Nephron (organoid): Measurements from ENCODE around the gene NUAK1.
A peak's percentile ranks its signal among the peaks of the same experiment; 100 is the strongest.

Source experiments
- H3K27ac Mint-ChIP-seq, 3 experiments: 2 replicates each; pipeline ENCODE4 v1.8.0; 2020; ENCODE audit warnings: mixed read lengths in 3 of 3, mild to moderate bottlenecking in 2 of 3, moderate library complexity in 1 of 3
- H3K27me3 Mint-ChIP-seq: 2 replicates; pipeline ENCODE4 v1.8.0; 2021; ENCODE audit warnings: low read depth, mild to moderate bottlenecking, moderate library complexity, mixed read lengths
- H3K36me3 Mint-ChIP-seq: 2 replicates; pipeline ENCODE4 v1.8.0; 2020; ENCODE audit warnings: low read depth, mixed read lengths
- H3K4me1 Mint-ChIP-seq: 2 replicates; pipeline ENCODE4 v1.8.0; 2020; ENCODE audit warnings: mixed read lengths
- H3K4me3 Mint-ChIP-seq, 3 experiments: 2 replicates each; pipeline ENCODE4 v1.8.0; 2020; ENCODE audit warnings: mild to moderate bottlenecking in 3 of 3, mixed read lengths in 3 of 3, moderate library complexity in 2 of 3
- H3K9me3 Mint-ChIP-seq: 2 replicates; pipeline ENCODE4 v1.8.0; 2020; ENCODE audit warnings: mixed read lengths
- CTCF ChIP-seq, 3 experiments: fragments of 200-600 bp; sonication (generic); IDR thresholded peaks; one replicate each; pipeline ENCODE4 v1.5.0; 2021; ENCODE audit warnings: antibody characterized with exemption in 3 of 3; ENCODE audit not compliant: unreplicated experiment in 3 of 3

The NUAK1 gene

GRCh38 chr12:106131676-106132075 is 7.1 kb downstream of the NUAK1 start:
- Mint-ChIP-seq H3K4me3 (peak overlapping the region in 1 of 3 experiments; percentile 37), H3K36me3 (no peaks in the 10 kb centered on the region), H3K4me1 (peaks cover 94% of the 10 kb centered on the region), H3K27me3 (peaks cover 5% of the 10 kb centered on the region), H3K27ac (peak overlapping the region; percentile 78 to 82 (median 82)), H3K9me3 (no peaks in the 10 kb centered on the region)
- no peak for TF ChIP-seq CTCF (IDR thresholded peaks at IDR 0.05; ENCODE audit: unreplicated experiment in 3 of 3)

- H3K9me3 Mint-ChIP-seq: no peaks in the 10 kb centered on the region
- peaks cover 92% of the 10 kb centered on the region for H3K4me1 Mint-ChIP-seq
- H3K4me3 Mint-ChIP-seq: no peak overlapping the region
- no peaks in the 10 kb centered on the region for H3K36me3 Mint-ChIP-seq
- H3K27ac Mint-ChIP-seq: peak overlapping the region in 2 of 3 experiments; percentile 78 to 82
- TF ChIP-seq CTCF (IDR thresholded peaks at IDR 0.05; ENCODE audit: unreplicated experiment in 3 of 3): no peak
- peaks cover 5% of the 10 kb centered on the region for H3K27me3 Mint-ChIP-seq
These were observed 8.2 kb downstream of the NUAK1 start for GRCh38 chr12:106130474-106131113.

GRCh38 chr12:106128585-106129328 is 10.0 kb downstream of the NUAK1 start:
- Mint-ChIP-seq H3K4me1 (peaks cover 83% of the 10 kb centered on the region), H3K27ac (peak overlapping the region; percentile 65 to 90 (median 77)), H3K9me3 (no peaks in the 10 kb centered on the region), H3K27me3 (peaks cover 5% of the 10 kb centered on the region), H3K36me3 (no peaks in the 10 kb centered on the region), H3K4me3 (no peak overlapping the region)
- no peak for TF ChIP-seq CTCF (IDR thresholded peaks at IDR 0.05; ENCODE audit: unreplicated experiment in 3 of 3)

GRCh38 chr12:106127338-106128126 is 11.2 kb downstream of the NUAK1 start:
- no peaks in the 10 kb centered on the region for H3K9me3 Mint-ChIP-seq

More at GRCh38 chr12:106127338-106128126, 11.2 kb downstream of the NUAK1 start:
- Mint-ChIP-seq H3K36me3 (no peaks in the 10 kb centered on the region), H3K27me3 (peaks cover 5% of the 10 kb centered on the region), H3K4me1 (peaks cover 82% of the 10 kb centered on the region), H3K27ac (peak overlapping the region; percentile 18 to 80 (median 56)), H3K4me3 (peak overlapping the region in 1 of 3 experiments; percentile 13)
- TF ChIP-seq CTCF (IDR thresholded peaks at IDR 0.05; ENCODE audit: unreplicated experiment in 3 of 3): peak in 2 of 3 experiments; percentile 7 to 13
